ENCODE measurements around the gene RGS14.

The RGS14 gene

DNA sequence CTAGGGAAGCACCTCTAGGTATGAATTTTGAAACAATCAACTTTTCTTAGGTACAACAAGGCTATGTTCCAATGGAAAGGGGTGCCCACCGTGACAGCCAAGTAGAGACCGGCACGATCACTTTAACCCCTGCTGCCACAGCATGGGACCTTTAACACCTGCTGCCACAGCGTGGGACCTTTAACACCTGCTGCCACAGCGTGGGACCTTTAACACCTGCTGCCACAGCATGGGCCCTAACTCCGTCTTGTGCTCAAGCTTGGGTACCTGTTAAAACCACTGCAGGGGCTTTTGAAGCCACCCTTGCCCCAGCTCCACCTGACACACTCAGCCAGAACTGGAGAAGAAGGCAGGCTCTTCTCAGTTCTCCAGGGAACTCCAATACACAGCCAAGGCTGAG, 27.8 kb upstream of the RGS14 start:
- DNase-seq (ENCODE audit: insufficient read length, low spot score) (no peak), FAIRE-seq (no peak)
- TF ChIP-seq, protein P1, sequence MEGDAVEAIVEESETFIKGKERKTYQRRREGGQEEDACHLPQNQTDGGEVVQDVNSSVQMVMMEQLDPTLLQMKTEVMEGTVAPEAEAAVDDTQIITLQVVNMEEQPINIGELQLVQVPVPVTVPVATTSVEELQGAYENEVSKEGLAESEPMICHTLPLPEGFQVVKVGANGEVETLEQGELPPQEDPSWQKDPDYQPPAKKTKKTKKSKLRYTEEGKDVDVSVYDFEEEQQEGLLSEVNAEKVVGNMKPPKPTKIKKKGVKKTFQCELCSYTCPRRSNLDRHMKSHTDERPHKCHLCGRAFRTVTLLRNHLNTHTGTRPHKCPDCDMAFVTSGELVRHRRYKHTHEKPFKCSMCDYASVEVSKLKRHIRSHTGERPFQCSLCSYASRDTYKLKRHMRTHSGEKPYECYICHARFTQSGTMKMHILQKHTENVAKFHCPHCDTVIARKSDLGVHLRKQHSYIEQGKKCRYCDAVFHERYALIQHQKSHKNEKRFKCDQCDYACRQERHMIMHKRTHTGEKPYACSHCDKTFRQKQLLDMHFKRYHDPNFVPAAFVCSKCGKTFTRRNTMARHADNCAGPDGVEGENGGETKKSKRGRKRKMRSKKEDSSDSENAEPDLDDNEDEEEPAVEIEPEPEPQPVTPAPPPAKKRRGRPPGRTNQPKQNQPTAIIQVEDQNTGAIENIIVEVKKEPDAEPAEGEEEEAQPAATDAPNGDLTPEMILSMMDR (IDR thresholded peaks at IDR 0.05; ENCODE audit: insufficient read depth, missing control alignments): no peak

DNA sequence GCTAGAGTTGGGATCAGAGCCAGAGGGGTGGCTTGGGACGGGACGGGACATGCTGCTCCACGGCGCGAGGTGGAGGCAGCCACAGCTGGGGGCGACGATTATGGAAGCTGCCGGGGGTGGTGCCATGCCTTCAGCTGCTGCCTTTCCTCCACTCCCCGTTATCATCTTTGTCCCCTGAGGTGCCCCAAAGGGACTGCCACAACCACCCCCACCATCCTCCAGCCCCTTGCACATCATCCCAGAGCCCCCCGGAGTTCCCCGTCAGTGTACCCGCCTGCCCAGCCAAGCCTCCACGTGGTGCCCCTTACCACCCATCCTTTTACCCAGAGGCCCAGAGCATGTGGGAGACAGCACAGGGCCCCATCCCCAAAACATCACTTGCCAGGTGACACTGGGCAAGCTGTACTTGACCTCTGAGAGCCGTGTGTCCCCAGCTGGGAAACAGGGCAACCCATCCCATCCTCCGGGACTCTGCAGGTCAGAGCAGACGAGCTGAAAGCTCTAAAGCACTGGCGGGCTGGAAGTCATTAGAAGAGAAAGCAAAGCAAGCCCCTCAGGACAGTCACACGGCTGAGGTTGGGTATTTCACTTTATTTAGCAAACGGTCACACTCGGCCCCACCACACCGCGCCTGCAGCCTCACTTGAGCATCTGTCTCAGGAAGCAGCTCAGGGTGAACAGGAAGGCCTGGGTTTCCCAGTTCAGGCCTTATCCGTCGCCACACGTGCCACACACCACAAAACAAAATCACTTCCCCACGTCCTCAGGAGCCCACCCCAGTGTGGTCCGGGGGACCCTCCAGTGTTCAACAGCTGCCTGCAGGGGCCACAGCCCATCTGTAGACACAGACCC, 26.5 kb upstream of the RGS14 start:
- TF ChIP-seq, protein P1 (IDR thresholded peaks at IDR 0.05; ENCODE audit: insufficient read depth, missing control alignments): no peak
- DNase-seq (ENCODE audit: insufficient read length, low spot score) (no peak), FAIRE-seq (no peak)

DNA sequence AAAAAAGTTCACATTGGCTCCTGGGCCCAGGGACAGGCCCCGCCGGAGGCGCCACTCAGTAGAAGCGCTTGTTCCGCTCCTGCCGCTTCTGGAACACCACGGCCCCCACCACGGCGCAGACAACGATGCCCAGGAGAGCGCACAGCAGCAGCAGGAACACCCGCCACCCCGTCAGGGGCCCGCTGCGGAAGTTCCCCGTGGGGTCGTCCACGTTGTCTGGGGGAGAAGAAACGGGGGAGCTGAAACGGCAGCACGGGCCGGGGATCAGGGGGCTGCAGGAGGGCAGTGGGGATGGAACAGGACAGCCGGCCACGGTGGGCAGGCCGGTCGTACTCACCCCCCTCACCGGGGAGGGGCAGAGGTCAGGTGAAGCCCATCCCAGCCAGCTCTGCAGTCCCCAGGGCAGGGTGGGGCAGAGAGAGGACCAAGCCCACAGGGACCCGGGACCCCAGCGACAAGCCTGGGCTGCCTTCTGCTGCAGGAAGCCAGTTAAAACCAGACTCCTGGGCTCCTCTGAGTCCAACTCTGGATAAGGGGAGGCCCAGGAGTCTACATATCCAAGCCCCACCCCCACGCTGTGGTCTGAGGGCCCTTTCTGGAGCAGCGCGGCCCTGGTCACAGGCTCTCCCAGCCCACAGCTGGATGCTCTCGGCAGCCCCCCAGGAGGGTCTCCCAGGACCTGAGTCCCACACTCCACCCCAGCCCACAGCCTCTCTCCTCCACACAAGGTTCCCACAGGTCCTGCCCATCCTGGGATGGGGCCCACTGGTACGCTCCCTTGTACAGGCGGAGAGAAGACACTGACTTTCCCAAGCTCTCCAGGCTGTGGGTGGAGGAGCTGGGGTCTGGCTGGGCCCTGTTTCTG, 25.5 kb upstream of the RGS14 start:
- FAIRE-seq: no peak
- DNase-seq (ENCODE audit: insufficient read length, low spot score): no peak
- TF ChIP-seq, protein P1 (IDR thresholded peaks at IDR 0.05; ENCODE audit: insufficient read depth, missing control alignments): no peak

DNA sequence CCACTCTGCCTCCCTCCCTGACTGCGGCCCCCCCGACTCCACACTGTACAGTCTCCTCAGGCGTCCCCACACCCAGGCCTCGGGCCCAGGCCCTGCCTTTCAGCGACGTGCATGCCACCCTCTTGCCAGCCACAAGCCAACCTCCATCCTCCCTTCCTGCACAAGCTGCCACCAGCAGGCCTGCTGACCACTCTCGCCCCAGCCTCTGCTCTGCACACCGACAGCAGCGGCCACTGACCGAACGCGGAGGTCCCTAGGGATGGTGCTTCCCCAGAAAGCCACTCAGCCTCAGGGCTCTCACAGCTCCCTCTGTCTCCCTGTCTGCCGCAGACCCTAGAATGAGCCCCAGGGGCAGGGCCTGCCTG, 24.8 kb upstream of the RGS14 start:
- DNase-seq (ENCODE audit: insufficient read length, low spot score): no peak
- FAIRE-seq: no peak
- TF ChIP-seq, protein P1 (IDR thresholded peaks at IDR 0.05; ENCODE audit: insufficient read depth, missing control alignments): no peak

DNA sequence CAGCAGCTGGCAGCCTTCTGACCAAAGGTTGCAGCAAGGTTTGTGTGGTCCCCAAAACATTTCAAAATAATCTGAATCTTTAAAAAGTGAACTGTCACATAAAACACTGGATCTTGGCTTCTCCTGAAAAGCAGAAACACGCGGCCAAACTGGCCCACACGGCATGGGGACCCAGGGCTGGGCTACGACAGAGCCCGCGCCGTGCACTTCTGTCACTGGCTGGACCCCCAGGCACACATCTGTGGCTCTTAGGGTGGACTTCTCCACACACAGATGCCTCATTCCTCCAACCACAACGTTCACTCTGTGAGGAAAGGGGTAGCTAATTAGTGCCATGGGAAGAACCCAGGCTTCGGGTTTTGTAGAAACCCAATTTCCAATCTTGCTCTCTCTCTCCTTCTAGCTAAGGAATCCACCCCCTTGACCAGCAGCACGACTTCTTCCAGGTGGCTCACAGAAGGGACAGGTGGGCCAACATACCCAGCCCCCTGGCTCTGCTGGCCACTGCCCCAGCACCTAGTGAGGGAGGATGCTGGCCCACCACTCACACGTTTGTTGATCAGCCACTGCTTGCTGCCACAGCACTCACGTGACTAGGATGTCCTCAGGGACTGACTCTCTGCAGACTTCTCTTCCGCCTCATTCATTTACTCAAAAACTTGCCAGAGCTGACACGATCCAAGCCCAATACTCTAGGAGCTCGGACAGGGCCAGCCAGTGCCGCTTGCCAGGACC, 24.1 kb upstream of the RGS14 start:
- DNase-seq (ENCODE audit: insufficient read length, low spot score) (no peak), FAIRE-seq (no peak)
- TF ChIP-seq, protein P1 (IDR thresholded peaks at IDR 0.05; ENCODE audit: insufficient read depth, missing control alignments): no peak

DNA sequence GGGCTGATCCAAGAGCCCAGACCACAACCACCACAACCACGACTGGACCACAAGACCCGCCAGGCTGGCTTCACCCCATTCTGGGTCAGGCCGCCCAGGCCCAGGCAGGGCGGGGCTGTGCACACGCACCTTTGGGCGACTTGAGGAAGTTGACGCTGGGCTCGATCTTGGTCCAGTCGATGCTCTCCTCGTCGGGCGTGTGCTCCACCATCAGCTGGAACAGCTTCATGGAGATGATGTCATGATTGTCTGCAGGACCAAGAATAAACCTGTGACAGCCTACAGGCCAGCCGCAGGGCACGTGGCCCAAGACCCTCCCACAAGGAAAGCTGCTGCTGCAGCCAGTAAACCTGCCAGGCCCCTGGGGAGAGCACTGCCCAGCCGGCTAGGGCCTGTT, 23.6 kb upstream of the RGS14 start:
- DNase-seq (ENCODE audit: insufficient read length, low spot score) (no peak), FAIRE-seq (no peak)
- TF ChIP-seq, protein P1 (IDR thresholded peaks at IDR 0.05; ENCODE audit: insufficient read depth, missing control alignments): no peak
